ENCODE data around the gene AAMDC. TPM values are rescaled to one million over a fixed set of nuclear protein-coding genes. Genes with fewer than 3 reads are reported as not detected.
"Not testable (repeated sequence)": the region's sequence is repeated elsewhere in the genome, so short reads cannot be mapped to it uniquely, and the experiment has no call there.

The AAMDC gene
- total and polyA plus RNA-seq, 2 donors = 22.2 to 38.1 TPM

DNA sequence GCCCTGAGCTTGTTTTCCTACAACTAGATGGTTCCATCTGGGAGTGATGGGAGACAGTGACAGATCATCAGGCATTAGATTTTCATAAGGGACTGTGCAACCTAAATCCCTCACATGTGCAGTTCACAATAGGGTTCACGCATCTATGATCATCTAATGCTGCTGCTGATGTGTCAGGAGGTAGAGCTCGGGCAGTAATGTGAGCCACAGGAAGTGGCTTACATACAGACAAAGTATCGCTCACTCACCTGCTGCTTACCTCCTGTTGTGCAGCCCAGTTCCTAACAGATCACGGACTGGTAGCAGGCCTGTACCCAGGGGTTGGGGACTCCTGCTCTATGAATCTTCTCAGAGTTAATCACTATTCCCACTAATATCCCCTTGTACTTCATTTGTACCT lies 12.4 kb downstream of the AAMDC start:
- 97% methylated on average over 4 of the region's 4 CpGs for WGBS
- no peak overlapping the region for H3K27ac ChIP-seq (ENCODE audit: low read depth in 1 of 2, low read length in 1 of 2)
- H3K36me3 ChIP-seq (ENCODE audit: control insufficient read depth in 2 of 2, insufficient read depth in 2 of 2, low read length in 1 of 2) = no peaks in the 10 kb centered on the region
- no peaks in the 10 kb centered on the region for H3K4me1 ChIP-seq (ENCODE audit: control insufficient read depth in 2 of 2, insufficient read depth in 2 of 2, low read length in 2 of 2)
- DNase-seq (ENCODE audit: low read depth in 6 of 9, low spot score in 9 of 9) = no peak
- no peak overlapping the region for H3K4me3 ChIP-seq (ENCODE audit: low read length in 2 of 2)
- H3K27me3 ChIP-seq (ENCODE audit: control insufficient read depth in 2 of 2, insufficient read depth in 1 of 2, low read length in 1 of 2) = no peaks in the 10 kb centered on the region
- no peaks in the 10 kb centered on the region for H3K9me3 ChIP-seq (ENCODE audit: control insufficient read depth in 2 of 2, insufficient read depth in 1 of 2, low read length in 1 of 2)

DNA sequence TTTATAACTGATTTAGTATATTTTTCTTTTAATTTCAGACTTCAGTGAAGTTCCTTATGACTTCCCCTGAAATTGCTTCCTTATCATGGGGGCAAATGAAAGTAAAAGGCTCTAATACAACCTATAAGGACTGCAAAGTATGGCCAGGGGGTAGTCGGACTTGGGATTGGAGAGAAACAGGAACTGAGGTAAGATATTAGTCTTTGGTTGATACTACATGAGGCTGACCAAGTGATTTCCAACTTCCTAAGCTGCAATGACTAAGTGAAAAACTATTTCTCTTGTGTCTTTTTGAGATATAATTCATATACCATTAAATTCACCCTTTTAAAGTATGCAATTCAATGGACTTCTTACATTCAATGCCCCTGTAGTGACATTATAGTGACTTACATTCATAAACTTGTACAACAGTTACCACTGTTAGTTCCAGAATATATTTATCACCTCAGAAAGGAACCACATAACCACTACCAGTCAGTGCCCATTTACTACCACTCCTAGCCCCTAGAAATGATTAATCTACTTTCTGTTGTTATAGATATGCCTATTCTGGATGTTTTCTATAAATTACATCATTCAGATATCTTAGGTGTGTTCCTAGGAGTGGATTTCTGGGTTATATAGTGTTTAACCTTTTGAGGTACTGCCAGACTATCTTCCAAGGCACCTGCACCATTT lies 21.6 kb downstream of the AAMDC start:
- 56% methylated on average over 1 of the region's 1 CpG for WGBS
- Histone ChIP-seq H3K27me3 (ENCODE audit: control insufficient read depth in 2 of 2, insufficient read depth in 1 of 2, low read length in 1 of 2) (no peaks in the 10 kb centered on the region), H3K4me3 (ENCODE audit: low read length in 2 of 2) (no peak overlapping the region), H3K27ac (ENCODE audit: low read depth in 1 of 2, low read length in 1 of 2) (no peak overlapping the region), H3K36me3 (ENCODE audit: control insufficient read depth in 2 of 2, insufficient read depth in 2 of 2, low read length in 1 of 2) (peaks cover 0 to 3% of the 10 kb centered on the region in 2 donors), H3K9me3 (ENCODE audit: control insufficient read depth in 2 of 2, insufficient read depth in 1 of 2, low read length in 1 of 2) (no peaks in the 10 kb centered on the region), H3K4me1 (ENCODE audit: control insufficient read depth in 2 of 2, insufficient read depth in 2 of 2, low read length in 2 of 2) (no peaks in the 10 kb centered on the region)
- DNase-seq (ENCODE audit: low read depth in 6 of 9, low spot score in 9 of 9) = no peak

DNA sequence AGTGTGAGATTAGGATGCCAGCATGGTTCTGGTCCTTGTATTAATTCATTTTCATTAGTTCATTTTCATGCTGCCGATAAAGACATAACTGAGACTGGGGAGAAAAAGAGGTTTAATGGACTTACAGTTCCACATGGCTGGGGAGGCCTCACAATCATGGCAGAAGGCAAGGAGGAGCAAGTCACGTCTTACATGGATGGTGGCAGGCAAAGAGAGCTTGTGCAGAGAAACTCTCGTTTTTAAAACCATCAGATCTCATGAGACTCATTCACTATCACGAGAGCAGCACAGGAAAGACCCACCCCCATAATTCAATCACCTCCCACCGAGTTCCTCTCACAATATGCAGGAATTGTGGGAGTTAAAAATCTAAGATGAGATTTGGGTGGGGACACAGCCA lies 22.8 kb downstream of the AAMDC start:
- DNase-seq (ENCODE audit: low read depth in 6 of 9, low spot score in 9 of 9); H3K4me3 ChIP-seq (ENCODE audit: low read length in 2 of 2); H3K27me3 ChIP-seq (ENCODE audit: control insufficient read depth in 2 of 2, insufficient read depth in 1 of 2, low read length in 1 of 2); H3K9me3 ChIP-seq (ENCODE audit: control insufficient read depth in 2 of 2, insufficient read depth in 1 of 2, low read length in 1 of 2); H3K36me3 ChIP-seq (ENCODE audit: control insufficient read depth in 2 of 2, insufficient read depth in 2 of 2, low read length in 1 of 2); H3K27ac ChIP-seq (ENCODE audit: low read depth in 1 of 2, low read length in 1 of 2); H3K4me1 ChIP-seq (ENCODE audit: control insufficient read depth in 2 of 2, insufficient read depth in 2 of 2, low read length in 2 of 2): not testable (repeated sequence)
- WGBS = 88% methylated on average over 5 of the region's 5 CpGs

DNA sequence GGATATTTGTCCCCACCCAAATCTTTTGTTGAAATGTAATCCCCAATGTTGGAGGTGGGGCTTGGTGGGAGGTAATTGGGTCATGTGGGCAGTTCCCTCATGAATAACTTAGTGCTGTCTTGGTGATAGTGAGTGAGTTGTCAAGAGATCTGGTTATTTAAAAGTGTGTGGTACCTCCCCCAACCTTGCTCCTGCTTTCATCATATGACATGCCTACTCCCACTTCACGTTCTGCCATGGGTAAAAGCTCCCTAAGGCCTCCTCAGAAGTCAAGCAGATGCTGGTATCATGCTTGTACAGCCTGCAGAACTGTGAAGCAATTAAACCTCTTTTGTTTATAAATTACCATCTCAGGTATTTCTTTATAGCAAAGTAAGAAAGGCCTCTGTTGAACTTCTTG lies 30.6 kb downstream of the AAMDC start:
- Histone ChIP-seq H3K27me3 (ENCODE audit: control insufficient read depth in 2 of 2, insufficient read depth in 1 of 2, low read length in 1 of 2) (no peaks in the 10 kb centered on the region), H3K27ac (ENCODE audit: low read depth in 1 of 2, low read length in 1 of 2) (no peak overlapping the region), H3K4me1 (ENCODE audit: control insufficient read depth in 2 of 2, insufficient read depth in 2 of 2, low read length in 2 of 2) (no peaks in the 10 kb centered on the region), H3K4me3 (ENCODE audit: low read length in 2 of 2) (no peak overlapping the region), H3K9me3 (ENCODE audit: control insufficient read depth in 2 of 2, insufficient read depth in 1 of 2, low read length in 1 of 2) (peaks cover 5 to 21% of the 10 kb centered on the region in 2 donors), H3K36me3 (ENCODE audit: control insufficient read depth in 2 of 2, insufficient read depth in 2 of 2, low read length in 1 of 2) (peaks cover 7 to 9% of the 10 kb centered on the region in 2 donors)
- DNase-seq (ENCODE audit: low read depth in 6 of 9, low spot score in 9 of 9) = no peak
- WGBS = 96% methylated on average over 1 of the region's 1 CpG

DNA sequence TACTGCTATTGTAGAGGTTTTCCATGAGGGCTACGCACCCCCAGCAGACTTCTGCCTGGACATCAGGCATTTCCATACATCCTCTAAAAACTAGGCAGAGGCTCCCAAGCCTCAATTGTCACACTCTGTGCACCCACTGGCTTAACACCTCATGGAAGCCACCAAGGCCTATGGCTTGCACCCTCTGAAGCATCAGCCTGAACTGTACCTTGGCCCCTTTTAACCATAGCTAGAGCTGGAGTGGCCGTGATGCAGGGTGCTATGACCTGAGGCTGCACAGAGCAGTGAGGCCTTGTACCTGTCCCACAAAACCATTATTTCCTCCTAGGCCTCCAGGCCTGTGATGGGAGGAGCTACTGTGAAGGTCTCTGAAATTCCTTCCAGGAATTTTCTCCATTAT lies 33.9 kb downstream of the AAMDC start:
- H3K27ac ChIP-seq (ENCODE audit: low read depth in 1 of 2, low read length in 1 of 2) = no peak overlapping the region
- peaks cover 7 to 11% of the 10 kb centered on the region in 2 donors for H3K36me3 ChIP-seq (ENCODE audit: control insufficient read depth in 2 of 2, insufficient read depth in 2 of 2, low read length in 1 of 2)
- H3K4me1 ChIP-seq (ENCODE audit: control insufficient read depth in 2 of 2, insufficient read depth in 2 of 2, low read length in 2 of 2) = no peaks in the 10 kb centered on the region
- DNase-seq (ENCODE audit: low read depth in 6 of 9, low spot score in 9 of 9) = no peak
- no peak overlapping the region for H3K4me3 ChIP-seq (ENCODE audit: low read length in 2 of 2)
- H3K9me3 ChIP-seq (ENCODE audit: control insufficient read depth in 2 of 2, insufficient read depth in 1 of 2, low read length in 1 of 2) = peaks cover 5 to 21% of the 10 kb centered on the region in 2 donors
- WGBS = 99% methylated on average over 2 of the region's 2 CpGs
- H3K27me3 ChIP-seq (ENCODE audit: control insufficient read depth in 2 of 2, insufficient read depth in 1 of 2, low read length in 1 of 2) = no peaks in the 10 kb centered on the region

DNA sequence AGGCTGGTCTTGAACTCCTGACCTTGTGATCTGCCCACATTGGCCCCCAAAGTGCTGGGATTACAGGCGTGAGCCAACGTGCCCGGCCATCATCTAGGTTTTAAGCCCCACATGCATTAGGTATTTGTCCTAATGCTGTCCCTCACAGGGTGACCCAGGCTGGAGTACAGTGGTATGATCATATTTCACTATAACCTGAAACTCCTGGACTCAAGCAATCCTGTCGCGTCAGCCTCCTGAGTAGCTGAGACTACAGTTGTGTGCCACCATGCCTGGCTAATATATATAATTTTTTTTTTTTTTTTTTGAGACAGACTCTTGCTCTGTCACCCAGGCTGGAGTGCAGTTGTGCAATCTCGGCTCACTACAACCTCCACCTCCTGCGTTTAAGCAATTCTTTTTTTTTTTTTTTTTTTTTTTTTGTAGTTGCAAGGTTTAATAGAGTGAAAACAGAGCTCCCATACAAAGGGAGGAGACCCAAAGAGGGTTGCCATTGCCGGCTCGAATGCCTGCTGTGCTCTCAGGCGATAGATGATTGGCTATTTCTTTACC lies 37.0 kb downstream of the AAMDC start:
- H3K4me3 ChIP-seq (ENCODE audit: low read length in 2 of 2) = not testable (repeated sequence)
- H3K9me3 ChIP-seq (ENCODE audit: control insufficient read depth in 2 of 2, insufficient read depth in 1 of 2, low read length in 1 of 2) = peaks cover 5 to 21% of the 10 kb centered on the region in 2 donors
- 93% methylated on average over 10 of the region's 10 CpGs for WGBS

DNA sequence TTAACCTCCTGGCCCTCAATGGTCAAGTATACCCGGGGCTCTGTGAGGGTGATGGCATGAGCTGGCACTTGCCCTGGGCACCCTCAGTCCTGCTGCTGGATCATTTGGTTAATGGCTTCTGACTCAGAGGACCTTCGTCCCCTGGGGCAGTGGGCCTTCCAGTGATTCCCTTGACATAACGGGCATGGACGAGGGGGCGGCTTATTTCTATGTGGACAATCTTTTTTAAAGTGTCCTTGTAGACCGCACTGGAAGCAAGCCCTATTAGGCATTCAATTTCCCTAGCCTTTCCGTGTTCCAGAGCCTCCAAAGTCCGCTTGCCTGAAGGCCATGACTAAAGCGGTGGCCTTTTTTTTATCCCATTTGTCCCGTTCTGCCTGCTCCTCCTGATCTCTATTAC lies 40.5 kb downstream of the AAMDC start:
- not testable (repeated sequence) for H3K27me3 ChIP-seq (ENCODE audit: control insufficient read depth in 2 of 2, insufficient read depth in 1 of 2, low read length in 1 of 2); H3K9me3 ChIP-seq (ENCODE audit: control insufficient read depth in 2 of 2, insufficient read depth in 1 of 2, low read length in 1 of 2); DNase-seq (ENCODE audit: low read depth in 6 of 9, low spot score in 9 of 9); H3K4me3 ChIP-seq (ENCODE audit: low read length in 2 of 2); H3K36me3 ChIP-seq (ENCODE audit: control insufficient read depth in 2 of 2, insufficient read depth in 2 of 2, low read length in 1 of 2); H3K4me1 ChIP-seq (ENCODE audit: control insufficient read depth in 2 of 2, insufficient read depth in 2 of 2, low read length in 2 of 2); H3K27ac ChIP-seq (ENCODE audit: low read depth in 1 of 2, low read length in 1 of 2)
- 95% methylated on average over 10 of the region's 10 CpGs for WGBS

More for the DNA sequence above, 37.0 kb downstream of the AAMDC start:
- not testable (repeated sequence) for DNase-seq (ENCODE audit: low read depth in 6 of 9, low spot score in 9 of 9); H3K27me3 ChIP-seq (ENCODE audit: control insufficient read depth in 2 of 2, insufficient read depth in 1 of 2, low read length in 1 of 2); H3K27ac ChIP-seq (ENCODE audit: low read depth in 1 of 2, low read length in 1 of 2); H3K4me1 ChIP-seq (ENCODE audit: control insufficient read depth in 2 of 2, insufficient read depth in 2 of 2, low read length in 2 of 2)
- peaks cover 7 to 12% of the 10 kb centered on the region in 2 donors for H3K36me3 ChIP-seq (ENCODE audit: control insufficient read depth in 2 of 2, insufficient read depth in 2 of 2, low read length in 1 of 2)

DNA sequence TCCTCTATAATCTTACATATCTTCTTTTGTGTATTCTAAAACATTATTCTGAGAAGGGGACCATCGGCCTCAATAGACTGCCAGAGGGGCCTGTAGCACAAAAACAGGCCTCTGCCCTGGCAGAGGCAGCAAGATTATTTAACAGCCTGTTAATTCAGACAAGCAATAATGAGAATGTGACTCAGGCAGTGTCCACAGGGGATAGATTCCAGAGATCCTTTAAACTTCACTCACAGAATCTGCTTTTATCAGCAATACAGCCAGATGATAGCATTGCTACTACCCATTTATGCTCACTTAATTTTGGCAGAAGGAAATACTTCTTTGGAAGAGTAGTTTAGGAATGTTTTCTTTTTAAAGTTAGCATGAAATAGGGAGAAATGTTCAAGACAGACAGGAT lies 44.9 kb downstream of the AAMDC start:
- Histone ChIP-seq H3K4me3 (ENCODE audit: low read length in 2 of 2) (no peak overlapping the region), H3K27ac (ENCODE audit: low read depth in 1 of 2, low read length in 1 of 2) (no peak overlapping the region), H3K27me3 (ENCODE audit: control insufficient read depth in 2 of 2, insufficient read depth in 1 of 2, low read length in 1 of 2) (no peaks in the 10 kb centered on the region), H3K9me3 (ENCODE audit: control insufficient read depth in 2 of 2, insufficient read depth in 1 of 2, low read length in 1 of 2) (no peaks in the 10 kb centered on the region), H3K36me3 (ENCODE audit: control insufficient read depth in 2 of 2, insufficient read depth in 2 of 2, low read length in 1 of 2) (peaks cover 6 to 12% of the 10 kb centered on the region in 2 donors), H3K4me1 (ENCODE audit: control insufficient read depth in 2 of 2, insufficient read depth in 2 of 2, low read length in 2 of 2) (no peaks in the 10 kb centered on the region)
- DNase-seq (ENCODE audit: low read depth in 6 of 9, low spot score in 9 of 9) = no peak
- WGBS = 97% methylated on average over 1 of the region's 1 CpG

DNA sequence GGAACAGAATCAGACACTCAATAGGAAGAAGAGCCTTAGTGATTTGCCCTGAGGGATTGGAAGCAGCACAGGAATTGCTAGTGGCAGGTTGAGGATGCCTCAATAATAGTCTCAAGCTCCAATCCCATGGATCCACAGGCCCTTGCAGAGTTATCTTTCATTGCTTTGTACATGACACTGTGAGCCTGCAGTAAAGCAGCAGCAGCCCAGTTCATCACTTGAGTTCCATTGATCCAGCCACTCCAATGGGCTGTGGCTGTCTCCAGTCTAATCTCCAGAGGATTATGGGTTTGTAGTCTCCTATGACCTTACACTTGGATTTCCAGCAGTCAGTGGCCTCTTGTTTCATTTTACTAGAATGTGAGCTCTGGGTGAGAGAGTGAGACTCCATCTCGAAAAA lies 45.4 kb downstream of the AAMDC start:
- Histone ChIP-seq H3K27me3 (ENCODE audit: control insufficient read depth in 2 of 2, insufficient read depth in 1 of 2, low read length in 1 of 2) (no peaks in the 10 kb centered on the region), H3K27ac (ENCODE audit: low read depth in 1 of 2, low read length in 1 of 2) (no peak overlapping the region), H3K9me3 (ENCODE audit: control insufficient read depth in 2 of 2, insufficient read depth in 1 of 2, low read length in 1 of 2) (no peaks in the 10 kb centered on the region), H3K36me3 (ENCODE audit: control insufficient read depth in 2 of 2, insufficient read depth in 2 of 2, low read length in 1 of 2) (peaks cover 7 to 12% of the 10 kb centered on the region in 2 donors), H3K4me3 (ENCODE audit: low read length in 2 of 2) (no peak overlapping the region), H3K4me1 (ENCODE audit: control insufficient read depth in 2 of 2, insufficient read depth in 2 of 2, low read length in 2 of 2) (no peaks in the 10 kb centered on the region)
- WGBS = 97% methylated on average over 1 of the region's 1 CpG
- no peak for DNase-seq (ENCODE audit: low read depth in 6 of 9, low spot score in 9 of 9)

Data from thymus (tissue), 11 donors.